ENCODE measurements around the gene CDCA3.

Gene CDCA3

DNA sequence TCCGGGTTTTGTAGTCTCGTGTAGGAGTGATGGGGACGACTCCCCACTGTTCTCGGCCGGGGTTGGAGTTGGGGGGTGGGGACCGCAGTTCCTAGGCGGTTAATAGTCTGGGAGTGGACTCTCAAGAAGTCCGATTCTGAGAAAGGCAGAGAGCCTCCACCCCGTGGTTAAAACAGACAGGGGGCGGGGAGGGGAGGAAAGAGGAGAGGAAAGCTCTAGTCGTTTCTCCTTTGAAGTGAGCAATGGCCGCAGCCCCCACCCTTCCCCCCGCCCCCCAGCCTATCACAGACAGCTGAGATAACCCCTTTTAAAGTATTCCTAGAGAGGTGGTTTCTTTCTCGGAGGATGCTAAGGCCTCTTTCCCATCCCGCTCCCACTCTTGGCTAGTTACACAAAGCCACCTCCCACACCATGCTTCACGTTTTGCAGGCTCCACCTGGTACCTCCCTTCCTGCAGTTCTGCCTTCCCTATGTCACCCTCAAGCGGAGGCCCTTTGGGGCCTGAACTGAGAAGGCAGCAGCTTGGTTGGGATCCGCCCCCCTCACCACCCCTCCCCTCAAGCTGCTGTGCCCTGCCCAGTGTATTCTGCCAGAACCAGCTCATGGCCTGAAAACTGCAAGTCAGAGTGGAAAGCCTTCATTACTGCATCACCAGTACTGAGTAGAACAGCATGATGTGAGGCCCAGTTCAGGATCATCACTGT is 1.7 kb upstream of the CDCA3 start:
- DNase-seq (ENCODE audit: low read depth in 2 of 2): peak in 1 of 2 donors; percentile 27

DNA sequence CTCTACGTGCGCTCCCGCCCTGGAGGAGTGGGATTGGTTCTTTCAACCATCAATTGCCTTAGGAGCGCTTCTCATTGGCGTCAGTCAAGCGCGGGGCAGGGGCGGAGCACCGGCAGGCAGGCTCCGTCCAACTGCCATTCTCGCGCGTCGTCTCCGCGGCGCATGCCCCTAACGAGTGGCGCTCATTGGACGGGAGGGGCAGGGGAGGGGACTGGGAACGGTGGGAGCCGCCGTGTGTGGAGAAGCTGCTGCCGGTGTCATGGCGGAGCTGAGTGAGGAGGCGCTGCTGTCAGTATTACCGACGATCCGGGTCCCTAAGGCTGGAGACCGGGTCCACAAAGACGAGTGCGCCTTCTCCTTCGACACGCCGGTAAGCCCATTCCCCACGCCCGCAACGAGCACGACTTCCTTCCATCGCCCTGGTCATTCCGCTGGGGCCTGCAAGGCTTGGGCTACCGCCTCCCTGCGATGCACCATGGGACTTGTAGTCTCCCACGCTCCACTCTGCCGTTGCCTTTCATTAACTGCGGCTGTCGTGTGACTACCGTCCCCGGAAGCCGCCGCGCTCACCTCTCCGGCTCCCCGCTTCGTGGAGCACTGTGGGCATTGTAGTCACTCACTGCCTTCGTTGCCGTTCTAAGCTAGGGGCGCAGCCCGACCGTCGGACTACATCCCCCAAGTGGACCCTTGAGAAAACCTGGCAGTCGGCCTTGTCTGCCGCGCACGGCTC is 1.0 kb upstream of the CDCA3 start, which contains the start of gene USP5:
Gene USP5 (plus strand): TSS at position 230 of the 730 bp plus-strand sequence. CDS start 30 bp downstream, at position 260.
- peak; percentile 97 for DNase-seq (ENCODE audit: low read depth in 2 of 2)

DNA sequence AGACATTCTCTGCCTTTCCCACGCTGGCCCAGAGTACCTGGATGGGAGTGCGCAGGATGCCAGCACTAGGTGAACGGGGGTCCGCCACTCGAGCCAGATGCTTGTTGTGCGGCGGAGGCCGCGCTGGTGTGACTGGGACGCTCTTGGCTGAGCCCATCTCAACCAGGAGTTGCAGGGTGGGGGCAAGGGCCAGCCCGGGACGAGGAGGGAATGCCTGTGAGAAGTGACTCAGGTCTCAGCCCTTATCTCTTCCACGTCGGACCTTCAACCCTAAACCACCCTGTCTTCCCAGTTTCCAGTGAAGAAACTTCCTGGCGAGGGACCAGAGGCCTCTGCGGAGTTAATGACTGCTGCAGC is 312 bp downstream of the CDCA3 start:
- no peak for DNase-seq (ENCODE audit: low read depth in 2 of 2)

DNA sequence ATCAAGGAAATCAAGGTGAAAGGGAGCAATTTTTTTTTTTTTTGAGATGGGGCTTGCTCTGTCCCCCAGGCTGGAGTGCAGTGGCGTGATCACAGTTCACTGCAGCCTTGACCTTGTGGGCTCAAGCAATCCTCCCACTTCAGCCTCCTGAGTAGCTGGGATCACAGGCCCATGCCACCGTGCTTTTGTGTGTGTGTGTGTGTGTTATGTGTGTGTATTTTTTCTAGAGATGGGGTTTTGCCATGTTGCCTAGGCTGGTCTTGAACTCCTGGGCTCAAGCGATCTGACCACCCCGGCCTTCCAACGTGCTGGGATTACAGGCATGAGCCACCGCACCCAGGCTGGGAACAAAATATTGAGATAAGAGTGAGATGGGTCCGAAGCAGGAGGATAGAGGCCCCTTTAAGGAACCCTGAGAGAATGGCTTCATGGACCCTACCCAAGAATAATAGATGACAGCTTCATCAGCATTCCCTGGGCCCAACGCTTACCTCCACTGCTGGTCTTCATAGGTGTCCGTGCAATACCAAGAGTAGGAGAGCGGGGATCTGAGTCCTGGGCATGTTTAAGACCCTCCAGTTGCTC is 1.0 kb downstream of the CDCA3 start:
- no peak for DNase-seq (ENCODE audit: low read depth in 2 of 2)

DNA sequence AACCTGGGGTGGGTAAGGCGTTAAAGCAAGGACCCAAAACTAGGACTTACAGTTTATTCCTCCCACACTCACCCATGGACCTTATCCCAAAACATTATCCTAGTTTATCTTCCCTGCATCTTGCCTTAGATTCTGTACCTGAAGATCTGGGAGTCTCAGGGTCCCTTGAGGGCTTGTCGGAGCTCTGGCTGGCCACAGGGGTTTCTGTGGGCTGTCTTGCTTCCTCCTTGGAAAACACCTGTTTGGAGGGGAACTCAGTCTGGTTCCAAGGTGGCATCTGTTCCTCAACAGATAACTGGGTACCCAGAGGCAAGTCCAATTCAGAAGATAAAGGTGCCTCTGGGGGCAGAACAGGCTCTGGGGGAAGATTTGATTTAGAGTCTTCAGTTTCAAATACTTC is 1.7 kb downstream of the CDCA3 start:
- no peak for DNase-seq (ENCODE audit: low read depth in 2 of 2)

DNA sequence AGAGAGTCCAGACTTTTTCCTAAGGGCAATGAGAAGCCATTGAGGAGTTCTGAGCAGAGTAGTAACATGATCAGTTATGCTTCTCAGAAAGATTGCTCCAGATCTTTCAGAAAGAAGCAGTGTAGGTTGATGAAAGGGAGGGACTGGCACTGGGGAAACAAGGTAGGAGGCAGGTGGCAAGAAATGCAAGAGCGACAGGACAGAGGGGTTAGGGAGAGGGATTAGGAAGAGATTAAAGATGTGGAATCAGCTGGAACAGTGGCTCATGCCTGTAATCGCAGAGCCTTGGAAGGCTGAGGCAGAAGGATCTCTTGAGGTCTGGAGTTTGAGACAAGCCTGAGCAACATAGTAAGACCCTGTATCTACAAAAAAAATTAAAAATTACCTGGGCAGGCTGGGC is 3.4 kb downstream of the CDCA3 start:
- no peak for DNase-seq (ENCODE audit: low read depth in 2 of 2)

DNA sequence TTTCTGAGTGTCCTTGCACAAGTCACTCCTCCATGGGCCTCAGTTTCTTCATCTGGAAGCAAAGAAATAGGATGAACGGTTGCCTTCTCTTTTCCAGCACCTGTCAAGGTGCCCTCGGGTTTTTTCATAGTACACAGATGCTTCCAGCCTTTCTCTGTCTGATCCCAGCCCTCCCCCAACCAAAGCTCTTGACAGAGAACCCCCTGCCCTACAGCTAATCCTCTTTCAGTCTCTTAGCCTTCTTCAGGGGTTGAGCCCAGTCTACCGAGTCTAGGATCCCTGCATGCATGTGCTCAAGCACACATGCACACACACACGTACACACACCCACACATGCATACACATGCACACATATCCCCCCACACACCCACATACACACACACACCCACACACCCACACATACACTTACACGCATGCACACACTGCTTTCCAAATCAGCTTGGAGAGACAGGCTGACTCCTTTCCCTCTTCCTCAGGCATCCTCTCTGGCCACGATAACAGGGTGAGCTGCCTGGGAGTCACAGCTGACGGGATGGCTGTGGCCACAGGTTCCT is 4.7 kb downstream of the CDCA3 start:
- DNase-seq (ENCODE audit: low read depth in 2 of 2): no peak

DNA sequence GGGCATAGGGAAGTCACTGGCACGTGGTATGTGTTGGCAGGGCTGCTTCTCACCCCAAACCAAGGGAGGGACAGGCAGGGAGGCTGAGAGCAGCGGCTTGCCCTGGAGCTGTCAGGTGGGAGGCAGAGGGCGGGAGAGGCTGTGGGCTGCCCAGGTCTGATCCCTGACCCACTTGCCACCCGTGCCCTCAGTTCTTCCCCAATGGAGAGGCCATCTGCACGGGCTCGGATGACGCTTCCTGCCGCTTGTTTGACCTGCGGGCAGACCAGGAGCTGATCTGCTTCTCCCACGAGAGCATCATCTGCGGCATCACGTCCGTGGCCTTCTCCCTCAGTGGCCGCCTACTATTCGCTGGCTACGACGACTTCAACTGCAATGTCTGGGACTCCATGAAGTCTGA is 5.7 kb downstream of the CDCA3 start:
- no peak for DNase-seq (ENCODE audit: low read depth in 2 of 2)

DNA sequence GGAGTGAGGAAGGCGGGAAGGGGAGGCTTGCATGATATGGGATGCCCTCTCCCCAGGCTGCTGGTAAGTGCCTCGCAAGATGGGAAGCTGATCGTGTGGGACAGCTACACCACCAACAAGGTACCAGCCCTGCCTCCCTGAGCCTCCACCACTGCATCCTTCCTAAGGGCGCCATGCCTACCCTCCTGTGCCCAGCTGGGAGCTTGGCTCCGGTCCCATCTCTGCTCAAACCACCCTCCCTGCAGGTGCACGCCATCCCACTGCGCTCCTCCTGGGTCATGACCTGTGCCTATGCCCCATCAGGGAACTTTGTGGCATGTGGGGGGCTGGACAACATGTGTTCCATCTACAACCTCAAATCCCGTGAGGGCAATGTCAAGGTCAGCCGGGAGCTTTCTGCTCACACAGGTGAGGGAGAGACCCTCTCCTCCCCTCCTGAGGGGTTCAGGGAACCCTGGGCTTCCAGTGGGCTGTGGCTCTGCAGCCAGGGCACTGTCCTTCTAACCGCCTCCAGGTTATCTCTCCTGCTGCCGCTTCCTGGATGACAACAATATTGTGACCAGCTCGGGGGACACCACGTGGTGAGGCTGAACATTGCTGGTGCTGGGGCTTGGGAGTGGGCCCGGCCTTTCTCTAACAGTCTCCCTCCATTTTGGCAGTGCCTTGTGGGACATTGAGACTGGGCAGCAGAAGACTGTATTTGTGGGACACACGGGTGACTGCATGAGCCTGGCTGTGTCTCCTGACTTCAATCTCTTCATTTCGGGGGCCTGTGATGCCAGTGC is 7.8 kb downstream of the CDCA3 start:
- no peak for DNase-seq (ENCODE audit: low read depth in 2 of 2)

DNA sequence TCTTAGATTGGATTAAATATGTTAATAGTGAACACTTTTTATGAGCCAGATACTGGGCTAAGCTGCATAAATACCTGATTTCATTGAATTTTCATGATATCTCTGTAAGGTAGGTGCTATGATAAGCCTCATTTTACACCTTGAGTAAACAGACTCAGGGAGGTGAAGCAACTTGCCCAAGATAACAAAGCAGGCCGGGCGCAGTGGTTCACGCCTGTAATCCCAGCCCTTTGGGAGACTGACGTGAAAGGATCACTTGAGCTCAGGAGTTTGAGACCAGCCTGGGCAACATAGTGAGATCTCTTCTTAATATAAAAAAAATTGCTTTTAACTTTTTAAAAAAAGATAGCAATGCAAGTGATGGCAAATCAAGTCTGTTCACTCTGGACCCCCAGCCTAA is 9.0 kb downstream of the CDCA3 start:
- DNase-seq (ENCODE audit: low read depth in 2 of 2): no peak

DNA sequence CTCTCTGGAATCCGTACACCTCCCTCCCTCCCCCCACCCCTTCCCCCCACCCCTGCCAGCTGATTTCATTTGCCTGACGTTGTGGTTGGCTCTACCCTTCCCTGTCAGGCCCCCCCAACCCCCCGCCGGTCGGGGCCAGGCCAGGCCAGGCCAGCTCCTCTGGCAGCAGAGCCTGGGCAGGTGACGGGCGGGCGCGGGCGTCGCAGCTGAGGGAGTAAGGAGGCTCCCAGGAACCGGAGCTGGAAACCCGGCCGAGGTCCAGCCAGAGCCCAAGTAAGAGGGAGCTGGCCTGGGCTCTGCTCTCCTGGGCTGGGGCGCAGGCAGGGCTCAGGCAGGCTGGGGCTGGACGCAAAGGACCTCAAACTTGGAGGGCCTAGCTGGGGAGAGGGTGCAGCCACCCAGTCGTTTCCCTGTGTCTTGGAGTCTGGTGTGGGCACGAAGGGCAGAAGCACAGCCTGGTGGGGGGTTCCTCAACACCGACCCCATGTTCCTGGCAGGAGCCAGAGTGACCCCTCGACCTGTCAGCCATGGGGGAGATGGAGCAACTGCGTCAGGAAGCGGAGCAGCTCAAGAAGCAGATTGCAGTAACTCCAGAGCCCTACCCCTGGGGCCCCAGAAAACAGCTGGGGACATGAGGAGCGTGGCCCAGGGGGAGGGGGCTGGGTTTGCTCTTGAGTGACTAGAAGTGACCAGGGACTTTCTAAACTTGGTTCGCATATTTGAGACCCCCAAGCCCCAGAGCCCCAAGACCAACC is 10.1 kb downstream of the CDCA3 start, which contains the start of gene GNB3:
Gene GNB3 (plus strand): TSS at position 165 of the 755 bp plus-strand sequence. CDS start 363 bp downstream, at position 528.
- no peak for DNase-seq (ENCODE audit: low read depth in 2 of 2)

DNA sequence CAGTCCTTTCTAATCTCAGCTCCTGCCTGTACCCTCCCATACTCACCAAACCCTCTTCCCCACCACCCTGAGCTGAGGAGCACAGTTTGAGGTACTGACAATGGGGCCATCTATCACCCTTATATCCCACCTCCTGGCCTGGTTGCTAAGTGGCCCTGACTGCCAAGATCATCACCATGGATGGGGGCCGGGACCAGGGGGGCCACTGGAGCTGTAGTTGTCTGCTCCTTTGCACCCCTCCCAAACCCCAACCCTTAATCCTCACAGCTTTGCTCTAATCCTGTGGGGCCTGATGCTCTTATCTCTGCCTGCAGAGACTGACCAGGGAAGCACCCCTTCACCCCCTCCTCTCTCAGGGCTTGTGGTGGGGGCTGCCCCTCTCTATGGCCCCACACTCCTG is 10.8 kb downstream of the CDCA3 start:
- DNase-seq (ENCODE audit: low read depth in 2 of 2): no peak

DNA sequence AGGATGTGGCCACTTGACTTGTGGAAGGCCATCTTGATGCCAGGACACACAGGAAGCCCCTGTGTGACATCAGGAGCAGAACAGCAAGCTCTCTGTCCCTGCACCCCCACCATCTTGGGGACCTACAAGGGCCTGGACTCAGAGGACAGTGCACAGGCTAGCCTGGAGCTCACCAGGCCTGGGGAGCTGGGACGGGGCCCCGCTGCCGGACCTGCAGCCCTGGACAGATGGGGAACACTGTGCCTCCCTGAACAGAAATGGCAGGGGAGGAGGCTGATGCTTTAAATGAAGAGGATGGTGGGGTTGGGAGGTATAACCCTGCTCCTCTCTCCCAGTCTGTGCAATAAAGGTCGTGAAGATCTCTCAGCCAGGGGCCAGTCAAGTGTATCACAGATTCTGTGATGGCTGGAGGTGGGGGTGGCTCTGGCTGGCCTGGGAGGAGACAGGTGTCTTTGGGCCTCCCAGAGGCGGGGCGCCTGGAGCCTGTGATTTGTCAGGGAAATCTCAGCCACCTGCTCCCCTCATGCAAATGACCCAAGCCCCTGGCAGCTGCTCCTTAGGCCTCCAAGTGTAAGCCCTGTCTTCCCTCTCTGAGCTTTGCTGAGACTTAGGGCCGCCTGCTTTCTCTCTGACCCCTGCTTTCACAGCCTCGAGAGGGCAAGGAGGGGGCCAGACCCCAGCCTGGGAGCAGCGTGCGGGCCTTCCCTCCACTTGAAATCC is 11.4 kb downstream of the CDCA3 start:
- DNase-seq (ENCODE audit: low read depth in 2 of 2): no peak

DNA sequence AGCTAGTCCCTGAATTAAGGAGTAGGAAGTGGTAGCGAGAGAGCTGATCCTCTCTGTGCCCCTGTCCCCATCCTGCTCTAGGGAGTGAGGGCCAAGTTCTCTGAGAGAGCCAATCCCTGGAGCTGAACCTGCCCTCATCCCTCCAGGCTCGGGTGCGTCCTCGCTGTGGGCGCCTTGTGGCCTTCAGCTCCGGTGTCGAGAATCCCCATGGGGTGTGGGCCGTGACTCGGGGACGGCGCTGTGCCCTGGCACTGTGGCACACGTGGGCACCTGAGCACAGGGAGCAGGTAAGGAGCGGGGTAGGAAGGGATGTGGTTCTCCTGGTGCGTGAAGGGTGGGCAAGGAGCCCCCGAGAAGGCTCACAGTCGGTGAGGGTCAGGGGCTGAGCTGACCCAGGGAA is 12.2 kb downstream of the CDCA3 start:
- DNase-seq (ENCODE audit: low read depth in 2 of 2): no peak

DNA sequence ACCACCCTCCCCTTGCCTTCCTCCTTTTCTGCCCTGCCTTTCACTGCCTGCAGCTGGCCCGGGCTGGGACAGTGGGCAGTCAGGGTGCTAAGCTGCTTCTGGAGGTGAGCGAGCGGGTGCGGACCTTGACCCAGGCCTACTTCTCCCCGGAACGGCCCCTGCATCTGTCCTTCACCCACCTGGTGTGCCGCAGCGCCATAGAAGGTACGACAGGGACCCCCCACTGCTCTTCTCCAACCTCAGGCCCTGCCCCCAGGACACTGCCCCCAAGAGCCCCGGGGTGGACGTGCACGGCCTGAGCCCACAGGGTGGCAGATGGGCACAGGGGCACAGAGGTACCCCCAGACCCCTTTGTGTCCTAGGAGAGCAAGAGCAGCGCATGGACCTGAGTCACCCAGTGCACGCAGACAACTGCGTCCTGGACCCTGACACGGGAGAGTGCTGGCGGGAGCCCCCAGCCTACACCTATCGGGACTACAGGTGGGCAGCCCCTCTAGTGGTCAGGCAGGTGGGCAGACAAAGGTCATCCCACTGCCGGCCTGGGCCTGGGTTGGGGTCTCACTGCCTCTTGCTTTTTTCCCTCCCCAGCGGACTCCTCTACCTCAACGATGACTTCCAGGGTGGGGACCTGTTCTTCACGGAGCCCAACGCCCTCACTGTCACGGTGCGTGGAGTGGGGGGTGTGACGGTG is 13.6 kb downstream of the CDCA3 start:
- no peak for DNase-seq (ENCODE audit: low read depth in 2 of 2)

DNA sequence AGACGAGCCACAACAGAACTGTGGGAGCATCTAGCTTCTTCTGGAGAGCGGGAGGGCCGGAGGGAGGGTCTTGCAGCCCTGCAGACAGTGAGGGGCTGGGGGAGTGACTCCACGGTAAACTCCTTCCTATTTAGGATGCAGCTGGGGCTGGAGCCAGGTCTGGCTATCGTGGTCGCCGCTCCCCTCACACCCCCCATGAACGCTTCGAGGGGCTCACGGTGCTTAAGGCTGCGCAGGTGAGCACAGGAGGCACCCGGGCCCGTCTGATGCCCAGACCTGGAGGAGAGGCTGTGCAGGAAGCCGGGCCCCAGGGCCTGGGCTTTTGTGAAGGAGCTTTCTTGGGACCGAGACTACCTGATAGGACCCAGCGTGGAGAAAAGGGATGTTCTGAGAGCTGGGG is 14.2 kb downstream of the CDCA3 start:
- DNase-seq (ENCODE audit: low read depth in 2 of 2): no peak

DNA sequence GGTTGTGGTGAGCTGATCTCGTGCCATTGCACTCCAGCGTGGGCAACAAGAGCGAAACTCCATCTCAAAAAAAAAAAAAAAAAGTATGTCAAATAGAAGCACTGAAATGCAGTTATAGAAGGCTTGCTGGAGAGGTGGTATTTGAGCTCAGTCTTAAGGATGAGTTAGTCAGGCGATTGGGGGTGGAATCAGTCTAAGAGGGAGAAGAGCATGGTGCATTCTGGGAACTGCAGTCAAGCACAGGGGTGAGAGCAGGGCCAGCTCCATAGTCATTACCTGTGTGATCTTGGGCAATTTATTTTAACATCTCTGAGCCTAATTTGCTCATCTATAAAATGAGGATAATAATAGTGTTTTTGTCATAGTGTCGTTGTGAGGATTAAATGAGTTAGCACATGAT is 16.2 kb downstream of the CDCA3 start:
- no peak for DNase-seq (ENCODE audit: low read depth in 2 of 2)

DNA sequence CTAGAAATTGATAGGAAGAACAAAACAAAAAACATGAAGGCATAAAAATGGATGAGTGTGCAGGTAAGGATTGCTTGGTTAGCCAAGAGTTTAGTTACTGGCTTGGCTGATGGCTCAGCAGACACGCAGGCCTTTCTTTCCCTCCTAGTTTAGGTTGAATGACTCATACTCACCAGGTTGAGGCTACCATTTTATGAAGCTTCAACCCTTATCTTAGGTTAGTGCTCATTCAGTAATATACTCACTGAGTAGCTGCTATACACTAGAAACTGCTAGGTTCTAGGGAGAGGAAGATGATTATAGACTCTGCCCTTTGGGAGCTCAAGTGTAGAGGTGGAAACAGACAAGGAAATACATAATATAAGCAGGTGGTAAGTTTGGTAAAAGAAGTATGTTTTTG is 16.8 kb downstream of the CDCA3 start:
- DNase-seq (ENCODE audit: low read depth in 2 of 2): no peak

DNA sequence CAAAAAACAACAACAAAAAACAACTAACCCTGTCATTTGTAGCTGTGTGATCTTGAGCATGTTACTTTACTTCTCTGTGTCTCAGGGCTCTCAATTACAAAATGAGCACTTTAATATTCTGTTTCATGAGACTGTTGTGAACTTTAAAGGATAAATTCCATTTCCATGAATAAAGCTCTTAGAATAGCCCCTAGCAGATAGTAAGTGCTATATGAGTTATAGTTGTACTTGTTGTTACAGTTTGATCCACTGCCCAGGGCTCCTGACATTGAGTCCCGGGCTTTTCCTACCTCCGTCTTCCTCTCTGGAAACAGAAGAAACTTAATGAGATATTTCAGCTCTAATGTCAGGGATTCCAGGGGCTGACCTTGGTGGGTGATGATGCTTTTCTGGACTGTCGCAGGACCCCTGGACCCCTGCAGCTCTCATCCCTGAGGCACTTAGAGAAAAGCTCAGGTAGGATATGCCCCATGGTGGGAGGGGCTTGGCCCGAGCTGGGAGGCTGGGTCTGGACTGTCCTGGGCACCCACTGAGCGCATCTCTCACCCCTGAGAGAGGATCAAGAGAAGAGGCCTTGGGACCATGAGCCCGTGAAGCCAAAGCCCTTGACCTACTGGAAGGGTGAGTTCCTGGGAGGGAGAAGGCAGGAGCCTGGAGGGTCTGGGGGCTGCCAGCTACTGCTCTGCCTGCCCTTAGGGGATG is 17.7 kb downstream of the CDCA3 start:
- DNase-seq (ENCODE audit: low read depth in 2 of 2): no peak

Measured in stimulated activated CD8-positive, alpha-beta memory T cell treated with anti-CD3 and anti-CD28 coated beads, Interleukin-15, amount 100 ng/mL, for 4 hours (primary cell).